Tibial nerve (tissue), 4 donors: ENCODE results near the gene ALB.
"Not testable (repeated sequence)": the region's sequence is repeated elsewhere in the genome, so short reads cannot be mapped to it uniquely, and the experiment has no call there.

ENCODE experiments used
- EP300 ChIP-seq, 2 donors: sonication (generic); formaldehyde crosslinking; IDR thresholded peaks; one replicate each; pipeline ENCODE4 v1.6.1; 2017; ENCODE audit warnings: antibody characterized with exemption in 2 of 2, mild to moderate bottlenecking in 1 of 2
- TF ChIP-seq, protein P1 (sequence below), 5 experiments: fragments of 200-600 bp in 3 of 5; fragments of 450-650 bp in 2 of 5; sonication (generic) in 3 of 5; IDR thresholded peaks; one replicate each; pipeline ENCODE4 v1.5.1; 2016 to 2019; ENCODE audit warnings: antibody characterized with exemption in 5 of 5, mild to moderate bottlenecking in 3 of 5, moderate library complexity in 2 of 5

DNA sequence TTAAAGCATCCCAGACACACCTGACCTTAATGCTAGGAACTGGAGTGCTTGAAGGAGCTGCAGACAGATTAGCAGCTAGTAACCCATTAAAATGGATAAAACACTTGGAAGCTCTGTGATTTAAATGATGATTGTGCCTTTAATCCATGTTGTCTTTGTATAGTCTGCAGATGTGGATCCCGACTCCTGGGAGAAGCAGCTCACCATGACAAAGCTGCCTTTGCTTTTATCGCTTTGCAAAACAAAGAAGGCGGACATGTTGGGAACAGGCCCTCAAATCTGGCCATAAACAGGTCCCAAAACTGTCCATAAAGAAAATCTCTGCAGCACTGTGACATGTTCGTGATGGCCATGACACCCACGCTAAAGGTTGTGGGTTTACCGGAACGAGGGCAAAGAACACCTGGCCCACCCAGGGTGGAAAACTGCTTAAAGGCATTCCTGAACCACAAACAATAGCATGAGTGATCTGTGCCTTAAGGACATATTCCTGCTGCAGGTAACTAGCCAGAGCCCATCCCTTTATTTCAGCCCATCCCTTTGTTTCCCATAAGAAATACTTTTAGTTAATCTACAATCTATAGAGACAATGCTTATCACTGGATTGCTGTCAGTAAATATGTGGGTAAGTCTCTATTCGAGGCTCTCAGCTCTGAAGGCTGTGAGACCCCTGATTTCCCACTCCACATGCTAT lies 34.4 kb upstream of the ALB start:
- TF ChIP-seq, protein P1, sequence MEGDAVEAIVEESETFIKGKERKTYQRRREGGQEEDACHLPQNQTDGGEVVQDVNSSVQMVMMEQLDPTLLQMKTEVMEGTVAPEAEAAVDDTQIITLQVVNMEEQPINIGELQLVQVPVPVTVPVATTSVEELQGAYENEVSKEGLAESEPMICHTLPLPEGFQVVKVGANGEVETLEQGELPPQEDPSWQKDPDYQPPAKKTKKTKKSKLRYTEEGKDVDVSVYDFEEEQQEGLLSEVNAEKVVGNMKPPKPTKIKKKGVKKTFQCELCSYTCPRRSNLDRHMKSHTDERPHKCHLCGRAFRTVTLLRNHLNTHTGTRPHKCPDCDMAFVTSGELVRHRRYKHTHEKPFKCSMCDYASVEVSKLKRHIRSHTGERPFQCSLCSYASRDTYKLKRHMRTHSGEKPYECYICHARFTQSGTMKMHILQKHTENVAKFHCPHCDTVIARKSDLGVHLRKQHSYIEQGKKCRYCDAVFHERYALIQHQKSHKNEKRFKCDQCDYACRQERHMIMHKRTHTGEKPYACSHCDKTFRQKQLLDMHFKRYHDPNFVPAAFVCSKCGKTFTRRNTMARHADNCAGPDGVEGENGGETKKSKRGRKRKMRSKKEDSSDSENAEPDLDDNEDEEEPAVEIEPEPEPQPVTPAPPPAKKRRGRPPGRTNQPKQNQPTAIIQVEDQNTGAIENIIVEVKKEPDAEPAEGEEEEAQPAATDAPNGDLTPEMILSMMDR (IDR thresholded peaks at IDR 0.05): not testable (repeated sequence)
- not testable (repeated sequence) for TF ChIP-seq EP300 (IDR thresholded peaks at IDR 0.05)
